GM21717 (cell line): ENCODE data around the gene SH3RF1.

Source experiments
- ATAC-seq: cut with Tn5 transposase; IDR thresholded peaks from one replicate; pipeline ENCODE4 v1.9.1; 2021; ENCODE audit warnings: mild to moderate bottlenecking, moderate library complexity; ENCODE audit not compliant: unreplicated experiment

Gene SH3RF1

GRCh38 chr4:169167957-169168858 is 102.5 kb downstream of the SH3RF1 start:
- peak; percentile 99 for ATAC-seq

- no peak for ATAC-seq
Measured at GRCh38 chr4:169164669-169165415, 105.9 kb downstream of the SH3RF1 start.

GRCh38 chr4:169163947-169164668 is 106.6 kb downstream of the SH3RF1 start:
- ATAC-seq = no peak

- no peak for ATAC-seq
Measured at GRCh38 chr4:169163495-169163894, 107.3 kb downstream of the SH3RF1 start.

GRCh38 chr4:169160825-169161224 is 109.9 kb downstream of the SH3RF1 start:
- no peak for ATAC-seq

GRCh38 chr4:169159624-169160171 is 111.1 kb downstream of the SH3RF1 start:
- no peak for ATAC-seq

GRCh38 chr4:169158861-169159260 is 111.9 kb downstream of the SH3RF1 start:
- ATAC-seq = no peak

DNA sequence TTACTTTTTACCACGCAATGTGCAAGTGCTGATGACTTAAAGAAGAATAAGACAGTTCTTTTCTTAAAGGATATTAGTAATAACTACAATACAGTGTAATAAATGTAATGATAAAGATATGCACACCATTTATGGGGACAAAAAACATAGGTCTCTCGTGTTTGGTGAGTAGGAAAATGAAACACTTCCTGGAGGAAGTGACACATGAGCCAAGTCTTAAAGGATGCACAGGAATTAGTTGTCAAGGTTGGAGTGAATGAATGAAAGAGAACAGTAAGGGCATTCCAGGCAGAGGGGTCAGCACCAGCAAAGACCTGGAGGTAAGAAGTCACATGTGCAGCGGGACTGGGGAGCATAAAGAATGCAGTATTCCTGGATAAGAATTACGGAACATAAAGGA is 112.7 kb downstream of the SH3RF1 start:
- ATAC-seq = no peak

- no peak for ATAC-seq
Measured at GRCh38 chr4:169156392-169156791, 114.4 kb downstream of the SH3RF1 start.

DNA sequence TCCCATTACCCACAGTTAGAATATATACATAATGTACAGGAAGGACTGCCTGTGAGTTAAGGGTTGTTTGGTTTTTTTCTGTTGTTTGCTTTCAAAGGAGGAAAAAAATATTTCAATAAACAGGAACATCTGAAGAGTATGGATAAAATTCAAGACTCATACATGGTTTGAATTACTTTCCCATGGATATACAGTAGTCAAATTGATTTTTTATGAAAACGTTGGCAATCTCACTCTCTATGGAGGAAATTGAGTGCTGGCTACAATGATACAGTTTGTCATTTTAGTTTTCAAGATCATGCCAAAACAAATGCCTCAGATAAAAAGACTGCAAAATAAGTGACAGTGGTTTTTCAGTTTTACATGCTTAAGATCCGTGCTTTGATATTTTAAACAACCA is 116.6 kb downstream of the SH3RF1 start:
- no peak for ATAC-seq

DNA sequence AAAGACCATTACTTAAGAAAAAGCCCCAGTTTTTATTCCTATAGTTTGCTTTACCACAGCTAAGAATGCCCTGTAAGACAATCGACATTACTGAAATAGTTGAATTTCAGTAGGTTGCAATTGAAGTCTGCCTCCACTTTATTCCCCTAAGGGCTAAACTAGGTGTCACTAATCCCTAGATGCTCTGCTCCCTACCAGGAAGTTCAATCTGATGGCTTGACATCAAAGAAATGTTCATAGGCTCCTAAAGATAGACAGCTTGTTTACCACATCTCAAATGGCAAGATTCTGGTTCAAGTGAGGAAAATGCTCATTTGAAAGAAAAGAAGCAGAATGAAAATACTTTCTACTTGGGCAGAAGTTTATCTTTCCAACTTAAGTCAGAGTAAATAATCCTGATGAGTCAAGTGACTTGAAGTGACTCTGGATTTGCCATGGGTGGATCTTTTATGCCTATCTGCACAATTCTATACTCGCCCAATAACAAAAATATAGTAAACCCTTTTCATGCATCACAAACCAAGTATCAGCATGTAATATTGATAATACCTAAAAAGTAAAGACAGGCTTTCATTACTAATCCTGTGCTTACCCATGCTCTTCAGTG is 117.2 kb downstream of the SH3RF1 start:
- no peak for ATAC-seq

GRCh38 chr4:169152899-169153298 is 117.9 kb downstream of the SH3RF1 start:
- ATAC-seq = no peak

DNA sequence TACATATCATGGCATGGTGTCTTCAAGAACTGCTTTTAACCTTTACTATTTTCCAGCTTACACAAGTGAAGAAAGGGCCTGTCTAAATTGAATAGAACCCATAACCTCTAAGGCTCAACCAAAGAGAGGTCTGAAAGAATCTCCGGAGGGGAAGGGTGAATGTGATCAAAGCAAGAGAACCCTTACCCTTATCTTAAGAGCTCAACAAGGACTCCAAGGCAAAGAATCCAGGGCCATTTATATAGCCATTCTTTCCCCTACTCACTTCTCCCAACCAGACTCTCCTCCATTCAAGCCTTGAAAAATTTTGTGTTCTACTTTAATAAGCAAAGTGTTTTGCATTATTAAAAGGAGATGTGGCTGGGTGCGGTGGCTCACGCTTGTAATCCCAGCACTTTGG is 118.7 kb downstream of the SH3RF1 start:
- ATAC-seq = no peak

GRCh38 chr4:169151671-169152070 is 119.1 kb downstream of the SH3RF1 start:
- no peak for ATAC-seq

GRCh38 chr4:169150806-169151205 is 120.0 kb downstream of the SH3RF1 start:
- no peak for ATAC-seq

DNA sequence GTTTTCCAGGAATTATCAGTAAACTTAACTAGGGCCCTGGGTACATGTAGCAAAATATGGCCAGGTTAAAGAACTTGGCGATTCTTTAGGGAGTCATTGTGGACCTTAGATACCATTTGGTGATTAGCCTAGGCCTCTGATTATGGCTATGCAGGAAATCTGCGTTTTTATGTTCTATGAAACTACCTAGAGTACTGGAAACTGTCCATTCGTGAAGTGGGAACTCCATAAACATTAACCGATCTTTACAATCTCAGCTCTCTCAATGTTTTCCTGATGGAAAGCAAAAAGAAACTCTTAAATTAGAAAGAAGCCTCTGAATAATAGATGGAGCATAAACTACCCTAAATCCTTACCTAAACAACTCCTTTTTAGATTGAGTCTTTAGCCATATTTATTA is 121.9 kb downstream of the SH3RF1 start:
- ATAC-seq = no peak

DNA sequence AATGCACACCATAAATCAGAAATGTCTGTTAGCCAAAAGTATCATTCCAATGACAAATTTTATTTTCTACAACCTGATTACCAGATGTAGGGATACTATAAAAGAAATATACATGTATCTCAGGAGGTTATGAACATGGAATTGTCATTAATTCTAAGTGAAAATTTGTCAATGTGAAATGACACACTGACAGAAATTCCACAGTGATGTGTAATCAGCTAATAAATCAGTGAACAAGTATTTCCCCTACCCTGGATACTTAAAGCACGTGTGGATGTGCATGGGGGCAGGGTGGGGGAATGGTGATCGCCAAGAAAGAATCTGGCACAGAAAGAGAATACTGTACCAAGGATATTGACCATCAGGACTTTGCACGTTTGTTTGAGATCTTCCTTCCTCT is 123.6 kb downstream of the SH3RF1 start:
- no peak for ATAC-seq

GRCh38 chr4:169144061-169144600 is 126.6 kb downstream of the SH3RF1 start:
- ATAC-seq = no peak

GRCh38 chr4:169143335-169143734 is 127.4 kb downstream of the SH3RF1 start:
- no peak for ATAC-seq

DNA sequence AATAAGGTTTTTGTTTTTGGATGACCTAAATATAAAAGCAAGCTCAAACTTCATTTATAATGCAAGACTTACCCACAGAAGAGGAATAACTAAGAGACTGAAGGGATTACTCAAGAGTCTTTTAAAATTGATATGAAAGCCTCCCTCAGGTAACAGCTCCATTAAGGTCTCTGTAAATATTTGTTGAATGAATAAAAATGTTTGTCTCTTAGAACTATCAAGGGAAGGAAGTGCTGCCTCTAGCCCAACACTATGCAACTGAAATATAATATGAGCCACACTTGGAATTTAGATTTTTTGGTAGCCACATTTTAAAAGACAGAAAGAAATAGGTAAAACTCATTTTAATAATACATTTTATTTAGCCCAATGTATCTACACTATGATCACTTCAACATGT is 127.8 kb downstream of the SH3RF1 start:
- ATAC-seq = no peak
